ENCODE data around the gene SDHAF3.

DNA sequence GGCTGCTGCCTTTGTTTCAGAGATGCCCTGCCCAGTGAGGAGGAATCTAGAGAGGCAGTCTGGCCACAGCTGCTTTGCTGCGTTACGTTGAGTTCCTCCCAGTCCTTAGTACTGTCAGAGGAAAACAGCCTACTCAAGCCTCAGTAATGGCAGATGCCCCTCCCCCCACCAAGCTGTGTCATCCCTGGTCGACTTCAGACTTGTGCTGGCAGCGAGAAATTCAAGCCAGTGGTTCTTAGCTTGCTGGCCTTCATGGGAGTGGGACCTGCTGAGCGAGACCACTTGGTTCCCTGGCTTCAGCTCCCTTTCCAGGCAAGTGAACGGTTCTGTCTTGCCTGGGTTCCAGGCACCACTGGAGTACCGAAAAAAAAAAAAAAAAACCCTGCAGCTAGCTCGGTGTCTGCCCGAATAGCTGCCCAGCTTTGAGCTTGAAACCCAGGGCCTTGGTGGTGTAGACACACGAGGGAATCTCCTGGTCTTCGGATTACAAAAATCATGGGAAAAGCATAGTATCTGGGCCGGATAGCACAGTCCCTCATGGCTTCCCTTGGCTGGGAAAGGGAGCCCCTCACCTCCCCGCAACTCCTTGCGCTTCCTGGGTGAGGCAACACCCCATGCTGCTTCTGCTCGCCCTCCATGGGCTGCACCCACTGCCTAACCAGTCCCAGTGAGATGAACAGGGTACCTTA is 9.1 kb downstream of the SDHAF3 start:
- TF ChIP-seq, protein P1, sequence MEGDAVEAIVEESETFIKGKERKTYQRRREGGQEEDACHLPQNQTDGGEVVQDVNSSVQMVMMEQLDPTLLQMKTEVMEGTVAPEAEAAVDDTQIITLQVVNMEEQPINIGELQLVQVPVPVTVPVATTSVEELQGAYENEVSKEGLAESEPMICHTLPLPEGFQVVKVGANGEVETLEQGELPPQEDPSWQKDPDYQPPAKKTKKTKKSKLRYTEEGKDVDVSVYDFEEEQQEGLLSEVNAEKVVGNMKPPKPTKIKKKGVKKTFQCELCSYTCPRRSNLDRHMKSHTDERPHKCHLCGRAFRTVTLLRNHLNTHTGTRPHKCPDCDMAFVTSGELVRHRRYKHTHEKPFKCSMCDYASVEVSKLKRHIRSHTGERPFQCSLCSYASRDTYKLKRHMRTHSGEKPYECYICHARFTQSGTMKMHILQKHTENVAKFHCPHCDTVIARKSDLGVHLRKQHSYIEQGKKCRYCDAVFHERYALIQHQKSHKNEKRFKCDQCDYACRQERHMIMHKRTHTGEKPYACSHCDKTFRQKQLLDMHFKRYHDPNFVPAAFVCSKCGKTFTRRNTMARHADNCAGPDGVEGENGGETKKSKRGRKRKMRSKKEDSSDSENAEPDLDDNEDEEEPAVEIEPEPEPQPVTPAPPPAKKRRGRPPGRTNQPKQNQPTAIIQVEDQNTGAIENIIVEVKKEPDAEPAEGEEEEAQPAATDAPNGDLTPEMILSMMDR (IDR thresholded peaks at IDR 0.05; ENCODE audit: insufficient read depth, low read length), result no peak
- TF ChIP-seq, protein P2, sequence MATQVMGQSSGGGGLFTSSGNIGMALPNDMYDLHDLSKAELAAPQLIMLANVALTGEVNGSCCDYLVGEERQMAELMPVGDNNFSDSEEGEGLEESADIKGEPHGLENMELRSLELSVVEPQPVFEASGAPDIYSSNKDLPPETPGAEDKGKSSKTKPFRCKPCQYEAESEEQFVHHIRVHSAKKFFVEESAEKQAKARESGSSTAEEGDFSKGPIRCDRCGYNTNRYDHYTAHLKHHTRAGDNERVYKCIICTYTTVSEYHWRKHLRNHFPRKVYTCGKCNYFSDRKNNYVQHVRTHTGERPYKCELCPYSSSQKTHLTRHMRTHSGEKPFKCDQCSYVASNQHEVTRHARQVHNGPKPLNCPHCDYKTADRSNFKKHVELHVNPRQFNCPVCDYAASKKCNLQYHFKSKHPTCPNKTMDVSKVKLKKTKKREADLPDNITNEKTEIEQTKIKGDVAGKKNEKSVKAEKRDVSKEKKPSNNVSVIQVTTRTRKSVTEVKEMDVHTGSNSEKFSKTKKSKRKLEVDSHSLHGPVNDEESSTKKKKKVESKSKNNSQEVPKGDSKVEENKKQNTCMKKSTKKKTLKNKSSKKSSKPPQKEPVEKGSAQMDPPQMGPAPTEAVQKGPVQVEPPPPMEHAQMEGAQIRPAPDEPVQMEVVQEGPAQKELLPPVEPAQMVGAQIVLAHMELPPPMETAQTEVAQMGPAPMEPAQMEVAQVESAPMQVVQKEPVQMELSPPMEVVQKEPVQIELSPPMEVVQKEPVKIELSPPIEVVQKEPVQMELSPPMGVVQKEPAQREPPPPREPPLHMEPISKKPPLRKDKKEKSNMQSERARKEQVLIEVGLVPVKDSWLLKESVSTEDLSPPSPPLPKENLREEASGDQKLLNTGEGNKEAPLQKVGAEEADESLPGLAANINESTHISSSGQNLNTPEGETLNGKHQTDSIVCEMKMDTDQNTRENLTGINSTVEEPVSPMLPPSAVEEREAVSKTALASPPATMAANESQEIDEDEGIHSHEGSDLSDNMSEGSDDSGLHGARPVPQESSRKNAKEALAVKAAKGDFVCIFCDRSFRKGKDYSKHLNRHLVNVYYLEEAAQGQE (IDR thresholded peaks at IDR 0.05; ENCODE audit: insufficient replicate concordance, low read depth), result no peak
- no peak for TF ChIP-seq SPI1 (IDR thresholded peaks at IDR 0.05; ENCODE audit: borderline replicate concordance, low read depth)

Data from HL-60 (cell line).